ENCODE data around the gene IGFBP2. TPM values are rescaled to one million over a fixed set of nuclear protein-coding genes. Genes with fewer than 3 reads are reported as not detected.
"Not testable (repeated sequence)": the region's sequence is repeated elsewhere in the genome, so short reads cannot be mapped to it uniquely, and the experiment has no call there.

The IGFBP2 gene, protein sequence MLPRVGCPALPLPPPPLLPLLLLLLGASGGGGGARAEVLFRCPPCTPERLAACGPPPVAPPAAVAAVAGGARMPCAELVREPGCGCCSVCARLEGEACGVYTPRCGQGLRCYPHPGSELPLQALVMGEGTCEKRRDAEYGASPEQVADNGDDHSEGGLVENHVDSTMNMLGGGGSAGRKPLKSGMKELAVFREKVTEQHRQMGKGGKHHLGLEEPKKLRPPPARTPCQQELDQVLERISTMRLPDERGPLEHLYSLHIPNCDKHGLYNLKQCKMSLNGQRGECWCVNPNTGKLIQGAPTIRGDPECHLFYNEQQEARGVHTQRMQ
- under 1 TPM in 1 of 2 donors, not detected in 1; 0.81 TPM for total RNA-seq

GRCh38 chr2:216632952-216633615 lies at the start of gene IGFBP2:
Gene IGFBP2 (plus strand): TSS chr2:216633420. CDS start chr2:216633524, 104 bp downstream.
- no peaks in the 10 kb centered on the region for H3K9me3 Mint-ChIP-seq
- H3K36me3 Mint-ChIP-seq = no peaks in the 10 kb centered on the region
- peaks cover 49 to 67% of the 10 kb centered on the region in 2 donors for H3K27me3 Mint-ChIP-seq
- peak; percentile 54 to 74 for ATAC-seq
- no peak within 1 kb of the TSS for H3K27ac Mint-ChIP-seq
- DNase-seq (ENCODE audit: low spot score) = no peak
- peak within 1 kb of the TSS; percentile 72 for H3K4me3 Mint-ChIP-seq
- H3K4me1 Mint-ChIP-seq (ENCODE audit: low read depth in 2 of 2) = peaks cover 20 to 24% of the 10 kb centered on the region in 2 donors

- no peaks in the 10 kb centered on the region for H3K36me3 Mint-ChIP-seq
- peaks cover 18 to 26% of the 10 kb centered on the region in 2 donors for H3K27me3 Mint-ChIP-seq
- ATAC-seq = no peak
- H3K4me1 Mint-ChIP-seq (ENCODE audit: low read depth in 2 of 2) = peaks cover 3% of the 10 kb centered on the region in 2 donors
- no peak overlapping the region for H3K4me3 Mint-ChIP-seq
- H3K9me3 Mint-ChIP-seq = no peaks in the 10 kb centered on the region
- H3K27ac Mint-ChIP-seq = no peak overlapping the region
- no peak for DNase-seq (ENCODE audit: low spot score)
These were observed 49.6 kb upstream of the IGFBP2 start for GRCh38 chr2:216583606-216584005.

GRCh38 chr2:216584112-216584511 lies 49.1 kb upstream of the IGFBP2 start:
- Mint-ChIP-seq H3K27ac (no peak overlapping the region), H3K9me3 (no peaks in the 10 kb centered on the region), H3K36me3 (no peaks in the 10 kb centered on the region), H3K4me1 (ENCODE audit: low read depth in 2 of 2) (no peaks in the 10 kb centered on the region), H3K4me3 (no peak overlapping the region), H3K27me3 (peaks cover 18 to 24% of the 10 kb centered on the region in 2 donors)
- ATAC-seq = no peak
- no peak for DNase-seq (ENCODE audit: low spot score)

DNA sequence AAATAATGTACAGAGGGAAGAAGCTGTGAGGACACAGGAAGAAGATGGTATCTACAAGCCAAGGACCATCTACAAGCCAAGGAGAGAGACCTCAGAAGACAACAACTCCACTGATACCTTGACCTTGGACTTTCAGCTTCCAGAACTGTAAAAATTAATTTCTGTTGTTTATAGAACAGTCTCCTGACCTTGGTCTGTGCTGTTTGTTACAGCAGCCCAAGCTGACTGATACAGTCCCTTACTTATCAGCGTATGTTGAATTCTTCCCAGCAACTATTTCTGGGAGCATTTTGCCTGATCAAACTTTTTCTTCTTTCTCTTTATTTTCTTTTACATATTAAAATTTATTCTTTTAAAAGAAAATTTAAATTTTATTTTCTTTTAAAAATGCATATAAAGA lies 47.8 kb upstream of the IGFBP2 start:
- DNase-seq (ENCODE audit: low spot score) (no peak), ATAC-seq (no peak)
- Mint-ChIP-seq H3K27me3 (peaks cover 18 to 21% of the 10 kb centered on the region in 2 donors), H3K27ac (no peak overlapping the region), H3K4me1 (ENCODE audit: low read depth in 2 of 2) (no peaks in the 10 kb centered on the region), H3K9me3 (no peaks in the 10 kb centered on the region), H3K4me3 (no peak overlapping the region), H3K36me3 (no peaks in the 10 kb centered on the region)

- no peak overlapping the region for H3K4me3 Mint-ChIP-seq
- no peaks in the 10 kb centered on the region for H3K4me1 Mint-ChIP-seq (ENCODE audit: low read depth in 2 of 2)
- no peak for DNase-seq (ENCODE audit: low spot score)
- H3K36me3 Mint-ChIP-seq = no peaks in the 10 kb centered on the region
- H3K9me3 Mint-ChIP-seq = no peaks in the 10 kb centered on the region
- peaks cover 9 to 10% of the 10 kb centered on the region in 2 donors for H3K27me3 Mint-ChIP-seq
- ATAC-seq = no peak
- H3K27ac Mint-ChIP-seq = no peak overlapping the region
These were observed 44.1 kb upstream of the IGFBP2 start for GRCh38 chr2:216588861-216589710.

- no peaks in the 10 kb centered on the region for H3K4me1 Mint-ChIP-seq (ENCODE audit: low read depth in 2 of 2)
- H3K27ac Mint-ChIP-seq = no peak overlapping the region
- no peak overlapping the region for H3K4me3 Mint-ChIP-seq
- no peaks in the 10 kb centered on the region for H3K36me3 Mint-ChIP-seq
- H3K27me3 Mint-ChIP-seq = peaks cover 2 to 5% of the 10 kb centered on the region in 2 donors
- H3K9me3 Mint-ChIP-seq = no peaks in the 10 kb centered on the region
- DNase-seq (ENCODE audit: low spot score) (no peak), ATAC-seq (no peak)
These were observed 43.4 kb upstream of the IGFBP2 start for GRCh38 chr2:216589791-216590190.

- no peaks in the 10 kb centered on the region for H3K4me1 Mint-ChIP-seq (ENCODE audit: low read depth in 2 of 2)
- H3K36me3 Mint-ChIP-seq = no peaks in the 10 kb centered on the region
- H3K27ac Mint-ChIP-seq = no peak overlapping the region
- no peak overlapping the region for H3K4me3 Mint-ChIP-seq
- no peak for DNase-seq (ENCODE audit: low spot score)
- peaks cover 0 to 4% of the 10 kb centered on the region in 2 donors for H3K27me3 Mint-ChIP-seq
- H3K9me3 Mint-ChIP-seq = no peaks in the 10 kb centered on the region
- ATAC-seq = no peak
These were observed 42.4 kb upstream of the IGFBP2 start for GRCh38 chr2:216590780-216591179.

DNA sequence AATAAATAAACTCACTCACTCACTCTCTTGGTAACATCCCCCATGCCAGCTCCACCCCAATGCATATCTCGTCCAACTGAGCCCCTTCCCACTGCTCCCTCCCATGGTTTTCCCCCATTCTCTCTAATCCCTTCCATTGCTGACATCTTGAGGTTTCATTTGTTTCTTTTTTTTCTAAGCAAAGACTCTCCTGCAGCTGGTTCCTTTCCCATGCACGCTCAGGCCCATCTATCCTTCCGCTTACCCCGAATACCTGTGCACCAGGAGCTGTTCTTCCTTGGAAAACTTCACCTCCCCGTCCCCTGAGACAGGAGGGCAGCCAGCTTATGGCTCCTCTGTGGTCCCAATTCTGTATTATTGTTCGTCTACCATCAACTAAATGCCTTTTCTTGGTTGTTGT lies 41.7 kb upstream of the IGFBP2 start:
- ATAC-seq (no peak), DNase-seq (ENCODE audit: low spot score) (no peak)
- Mint-ChIP-seq H3K4me1 (ENCODE audit: low read depth in 2 of 2) (no peaks in the 10 kb centered on the region), H3K36me3 (no peaks in the 10 kb centered on the region), H3K27me3 (no peaks in the 10 kb centered on the region), H3K27ac (no peak overlapping the region), H3K9me3 (no peaks in the 10 kb centered on the region), H3K4me3 (no peak overlapping the region)

- no peaks in the 10 kb centered on the region for H3K4me1 Mint-ChIP-seq (ENCODE audit: low read depth in 2 of 2)
- H3K4me3 Mint-ChIP-seq = no peak overlapping the region
- H3K27ac Mint-ChIP-seq = no peak overlapping the region
- H3K27me3 Mint-ChIP-seq = peaks cover 5% of the 10 kb centered on the region in 2 donors
- no peaks in the 10 kb centered on the region for H3K9me3 Mint-ChIP-seq
- H3K36me3 Mint-ChIP-seq = no peaks in the 10 kb centered on the region
- DNase-seq (ENCODE audit: low spot score) (no peak), ATAC-seq (no peak)
These were observed 39.1 kb upstream of the IGFBP2 start for GRCh38 chr2:216594081-216594480.

GRCh38 chr2:216596236-216596979 lies 36.8 kb upstream of the IGFBP2 start:
- no peaks in the 10 kb centered on the region for H3K4me1 Mint-ChIP-seq (ENCODE audit: low read depth in 2 of 2)
- no peaks in the 10 kb centered on the region for H3K9me3 Mint-ChIP-seq
- no peak overlapping the region for H3K4me3 Mint-ChIP-seq
- DNase-seq (ENCODE audit: low spot score) (no peak), ATAC-seq (no peak)
- no peaks in the 10 kb centered on the region for H3K36me3 Mint-ChIP-seq
- H3K27ac Mint-ChIP-seq = no peak overlapping the region
- peaks cover 7 to 9% of the 10 kb centered on the region in 2 donors for H3K27me3 Mint-ChIP-seq

DNA sequence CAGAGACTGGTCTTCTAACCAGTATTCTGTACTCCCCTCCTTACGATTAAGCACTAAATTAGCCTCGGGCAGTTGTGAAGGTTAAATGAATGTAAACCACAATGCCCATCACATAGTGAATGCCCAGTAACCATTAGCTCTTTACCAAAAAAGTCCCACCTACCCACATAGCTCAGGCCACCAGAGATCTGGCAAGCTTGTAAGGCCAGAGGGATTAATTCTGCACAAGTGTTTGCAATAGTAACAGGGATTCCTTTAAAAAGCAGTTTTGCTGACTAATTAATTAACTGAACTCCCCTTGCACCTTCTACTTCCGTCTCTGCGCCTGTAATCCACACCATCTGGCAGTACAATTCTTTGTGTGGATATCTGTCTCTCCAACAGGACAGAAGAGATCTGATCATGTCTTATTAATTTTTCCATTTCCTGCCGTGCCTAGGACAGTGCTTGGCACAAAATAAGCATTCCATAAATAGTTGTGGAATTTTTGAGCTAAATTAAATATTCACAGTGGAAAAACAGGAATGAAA lies 36.2 kb upstream of the IGFBP2 start:
- H3K36me3 Mint-ChIP-seq = no peaks in the 10 kb centered on the region
- ATAC-seq (no peak), DNase-seq (ENCODE audit: low spot score) (no peak)
- no peaks in the 10 kb centered on the region for H3K4me1 Mint-ChIP-seq (ENCODE audit: low read depth in 2 of 2)
- no peak overlapping the region for H3K27ac Mint-ChIP-seq
- H3K4me3 Mint-ChIP-seq = no peak overlapping the region
- peaks cover 7 to 9% of the 10 kb centered on the region in 2 donors for H3K27me3 Mint-ChIP-seq
- no peaks in the 10 kb centered on the region for H3K9me3 Mint-ChIP-seq

DNA sequence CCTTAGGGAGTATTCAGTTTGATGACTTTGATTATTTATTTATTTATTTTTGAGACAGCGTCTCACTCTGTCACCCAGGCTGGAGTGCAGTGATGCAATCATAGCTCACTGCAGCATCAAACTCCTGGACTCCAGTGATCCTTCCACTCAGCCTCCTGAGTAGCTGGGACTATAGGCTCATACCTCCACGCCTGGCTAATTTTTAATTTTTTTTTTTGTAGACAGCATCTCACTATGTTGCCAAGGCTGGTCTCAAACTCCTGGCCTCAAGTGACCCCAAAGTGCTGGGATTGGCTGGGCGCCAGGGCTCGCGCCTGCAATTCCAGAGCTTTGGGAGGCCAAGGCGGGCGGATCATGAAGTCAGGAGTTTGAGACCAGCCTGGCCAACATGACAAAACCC lies 35.4 kb upstream of the IGFBP2 start:
- H3K36me3 Mint-ChIP-seq; H3K27ac Mint-ChIP-seq; H3K4me3 Mint-ChIP-seq; DNase-seq (ENCODE audit: low spot score); H3K27me3 Mint-ChIP-seq; H3K9me3 Mint-ChIP-seq; H3K4me1 Mint-ChIP-seq (ENCODE audit: low read depth in 2 of 2); ATAC-seq: not testable (repeated sequence)
